H1 (cell line): ENCODE measurements around the gene KLHL29. TPM values are rescaled to one million over a fixed set of nuclear protein-coding genes. Genes with fewer than 3 reads are reported as not detected.

Experiments used
- CTCF ChIA-PET: fragments of 300-600 bp; sonication (Branson Sonifier 250); formaldehyde crosslinking; loops from one replicate; lab custom pipeline; 2021; ENCODE audit not compliant: partially characterized antibody; lab: Charles Lee
- POLR2A ChIA-PET: fragments of 300-600 bp; sonication (Branson Sonifier 250); formaldehyde crosslinking; loops from one replicate; lab custom pipeline; 2021; ENCODE audit warnings: inconsistent platforms; ENCODE audit not compliant: partially characterized antibody; lab: Charles Lee
- DNase-seq, 2 experiments: peaks; one replicate each; pipeline versions ENCODE4 v3.0.0 to v3.0.0-alpha.2; 2010 to 2022; ENCODE audit warnings: low spot score in 2 of 2, low read depth in 1 of 2, mixed read lengths in 1 of 2
- FAIRE-seq: peaks from 2 replicates; lab custom pipeline; 2011; peaks lifted over from hg19 to GRCh38; lab: Jason Lieb, UNC
- H2AFZ ChIP-seq: 2 replicates; pipeline ENCODE4 v1.8.1; 2012; ENCODE audit warnings: low read length, inconsistent platforms
- H2AK5ac ChIP-seq: 2 replicates; pipeline ENCODE4 v1.6.1; 2013; ENCODE audit warnings: low read depth, low read length
- H2BK120ac ChIP-seq: replicated peaks from 2 replicates; pipeline ENCODE3; 2013; ENCODE audit warnings: low read depth, low read length, inconsistent platforms
- H2BK12ac ChIP-seq: 2 replicates; pipeline ENCODE4 v1.6.1; 2013; ENCODE audit warnings: low read depth, low read length
- H2BK15ac ChIP-seq: 2 replicates; pipeline ENCODE4 v1.6.1; 2013; ENCODE audit warnings: low read length
- H2BK20ac ChIP-seq: 2 replicates; pipeline ENCODE4 v1.6.1; 2013; ENCODE audit warnings: low read length
- H2BK5ac ChIP-seq: 2 replicates; pipeline ENCODE4 v1.6.1; 2013; ENCODE audit warnings: low read depth, low read length
- H3K14ac ChIP-seq: 2 replicates; pipeline ENCODE4 v1.6.1; 2013; ENCODE audit warnings: inconsistent platforms; ENCODE audit not compliant: insufficient read length
- H3K18ac ChIP-seq: 2 replicates; pipeline ENCODE4 v1.6.1; 2013; ENCODE audit warnings: low read length; ENCODE audit errors: extremely low read depth
- H3K23ac ChIP-seq: 2 replicates; pipeline ENCODE4 v1.6.1; 2013; ENCODE audit warnings: inconsistent platforms; ENCODE audit not compliant: insufficient read length
- H3K23me2 ChIP-seq: 2 replicates; pipeline ENCODE4 v1.6.1; 2013; ENCODE audit warnings: low read depth, low read length
- H3K27ac ChIP-seq: 2 replicates; pipeline ENCODE4 v1.6.1; 2011; ENCODE audit warnings: low read depth, low read length, inconsistent platforms
- H3K27me3 ChIP-seq, 4 experiments: replicated peaks in 1 of 4; 1 replicate in 1 of 4; 2 replicates in 3 of 4; pipeline versions ENCODE4 v1.6.1 to v1.8.1; 2011 to 2013; ENCODE audit warnings: low read length in 3 of 4, mild to moderate bottlenecking in 3 of 4, inconsistent platforms in 2 of 4, mixed read lengths in 2 of 4, moderate library complexity in 1 of 4; ENCODE audit not compliant: control insufficient read depth in 3 of 4, insufficient read depth in 3 of 4; ENCODE audit errors: extremely low read depth in 1 of 4
- H3K36me3 ChIP-seq, 4 experiments: 2 replicates each; pipeline versions ENCODE4 v1.6.1 to v1.8.1; 2011 to 2013; ENCODE audit warnings: mild to moderate bottlenecking in 4 of 4, low read length in 3 of 4, moderate library complexity in 2 of 4, control low read depth in 1 of 4, inconsistent platforms in 1 of 4; ENCODE audit not compliant: insufficient read depth in 4 of 4, control insufficient read depth in 2 of 4
- H3K4ac ChIP-seq: replicated peaks from 2 replicates; pipeline ENCODE3; 2013; ENCODE audit warnings: low read length, low read depth, mixed read lengths, inconsistent platforms; ENCODE audit not compliant: insufficient read length
- H3K4me1 ChIP-seq, 4 experiments: replicated peaks in 1 of 4; 1 replicate in 1 of 4; 2 replicates in 3 of 4; pipeline versions ENCODE4 v1.6.1 to v1.8.1; 2011 to 2013; ENCODE audit warnings: low read length in 3 of 4, inconsistent platforms in 2 of 4, mixed read lengths in 1 of 4; ENCODE audit not compliant: insufficient read depth in 4 of 4, control insufficient read depth in 3 of 4
- H3K4me2 ChIP-seq, 2 experiments: 2 replicates each; pipeline versions ENCODE4 v1.6.1 to v1.8.1; 2011 to 2013; ENCODE audit warnings: low read depth in 2 of 2, low read length in 2 of 2, control low read depth in 1 of 2, inconsistent platforms in 1 of 2, mild to moderate bottlenecking in 1 of 2; ENCODE audit not compliant: insufficient read depth in 1 of 2
- H3K4me3 ChIP-seq, 4 experiments: fragments of 200-600, 300-600 bp in 1 of 4; sonication (generic), shearing (Covaris generic), sonication (Bioruptor Twin) in 1 of 4; 2 replicates each; pipeline versions ENCODE4 v1.5.1 to v1.8.1; 2011 to 2016; ENCODE audit warnings: low read length in 4 of 4, low read depth in 3 of 4, control low read depth in 2 of 4, inconsistent platforms in 2 of 4, mild to moderate bottlenecking in 2 of 4, mixed read lengths in 1 of 4, moderate library complexity in 1 of 4; ENCODE audit not compliant: insufficient read depth in 2 of 4; ENCODE audit errors: extremely low read depth in 1 of 4
- H3K56ac ChIP-seq: replicated peaks from 2 replicates; pipeline ENCODE3; 2013; ENCODE audit warnings: low read depth, mild to moderate bottlenecking, mixed read lengths, low read length, inconsistent platforms; ENCODE audit not compliant: insufficient read length
- H3K79me1 ChIP-seq: 2 replicates; pipeline ENCODE4 v1.6.1; 2013; ENCODE audit warnings: low read depth, low read length, control low read depth
- H3K79me2 ChIP-seq, 2 experiments: 2 replicates each; pipeline versions ENCODE4 v1.6.1 to v1.8.1; 2012 to 2013; ENCODE audit warnings: low read length in 2 of 2, mild to moderate bottlenecking in 2 of 2, inconsistent platforms in 1 of 2; ENCODE audit not compliant: insufficient read depth in 2 of 2, control insufficient read depth in 1 of 2
- H3K9ac ChIP-seq, 4 experiments: replicated peaks in 1 of 4; 1 replicate in 1 of 4; 2 replicates in 3 of 4; pipeline versions ENCODE4 v1.6.1 to v1.8.1; 2011 to 2013; ENCODE audit warnings: low read depth in 3 of 4, low read length in 3 of 4, control low read depth in 2 of 4, mild to moderate bottlenecking in 2 of 4, moderate library complexity in 2 of 4, inconsistent platforms in 1 of 4; ENCODE audit errors: extremely low read depth in 1 of 4
- H3K9me3 ChIP-seq, 2 experiments: 2 replicates each; pipeline versions ENCODE4 v1.6.1 to v1.8.1; 2012 to 2013; ENCODE audit warnings: mild to moderate bottlenecking in 2 of 2, moderate library complexity in 2 of 2, control low read depth in 1 of 2, inconsistent platforms in 1 of 2, low read depth in 1 of 2, low read length in 1 of 2, mixed read lengths in 1 of 2; ENCODE audit not compliant: insufficient read depth in 2 of 2
- H4K20me1 ChIP-seq, 2 experiments: replicated peaks in 1 of 2; 2 replicates each; pipeline versions ENCODE3 to v1.8.1; 2011 to 2013; ENCODE audit warnings: inconsistent platforms in 2 of 2, low read length in 2 of 2, mild to moderate bottlenecking in 1 of 2; ENCODE audit not compliant: insufficient read depth in 2 of 2, control insufficient read depth in 1 of 2
- H4K5ac ChIP-seq: 2 replicates; pipeline ENCODE4 v1.6.1; 2013; ENCODE audit warnings: low read length, low read depth, mixed read lengths, inconsistent platforms; ENCODE audit not compliant: insufficient read length
- H4K8ac ChIP-seq: 2 replicates; pipeline ENCODE4 v1.8.0; 2013; ENCODE audit warnings: mild to moderate bottlenecking, moderate library complexity, low read length, inconsistent platforms; ENCODE audit not compliant: insufficient read depth; ENCODE audit errors: extremely low read depth
- H4K91ac ChIP-seq: replicated peaks from 2 replicates; pipeline ENCODE3; 2013; ENCODE audit warnings: low read length, mixed read lengths, inconsistent platforms; ENCODE audit not compliant: insufficient read length
- ATF2 ChIP-seq: IDR thresholded peaks from 2 replicates; pipeline ENCODE4 v1.6.1; 2012; ENCODE audit warnings: low read length, inconsistent platforms
- BCL11A ChIP-seq, 2 experiments: IDR thresholded peaks; one replicate each; pipeline ENCODE4 v1.6.1; 2011; ENCODE audit warnings: low read depth in 2 of 2, low read length in 2 of 2, mild to moderate bottlenecking in 2 of 2
- CHD2 ChIP-seq: IDR thresholded peaks from 2 replicates; pipeline ENCODE4 v1.6.1; 2012; ENCODE audit warnings: low read length, improper control_type of control experiment
- NANOG ChIP-seq: IDR thresholded peaks from 2 replicates; pipeline ENCODE4 v1.6.1; 2011; ENCODE audit warnings: low read length, low read depth, mild to moderate bottlenecking, inconsistent platforms; ENCODE audit not compliant: insufficient read depth, poor library complexity, severe bottlenecking
- NRF1 ChIP-seq: IDR thresholded peaks from 2 replicates; pipeline ENCODE4 v1.6.1; 2011; ENCODE audit warnings: mild to moderate bottlenecking, low read depth, low read length, improper control_type of control experiment
- PHF8 ChIP-seq: fragments of 200-600 bp; sonication (generic); conservative IDR thresholded peaks from 2 replicates; pipeline ENCODE4 v1.7.1; 2012; ENCODE audit warnings: low read depth, mild to moderate bottlenecking, inconsistent platforms, low read length, moderate library complexity
- RBBP5 ChIP-seq: IDR thresholded peaks from 2 replicates; pipeline ENCODE4 v1.7.1; 2012; ENCODE audit warnings: low read depth, mild to moderate bottlenecking, inconsistent platforms, low read length, moderate library complexity, borderline replicate concordance
- SAP30 ChIP-seq: fragments of 300-600 bp; sonication (generic); IDR thresholded peaks from 2 replicates; pipeline ENCODE4 v1.7.1; 2012; ENCODE audit warnings: low read length, moderate library complexity, mild to moderate bottlenecking, inconsistent platforms; ENCODE audit not compliant: insufficient read depth, insufficient replicate concordance
- SRF ChIP-seq: IDR thresholded peaks from 2 replicates; pipeline ENCODE4 v1.6.1; 2011; ENCODE audit warnings: mild to moderate bottlenecking, low read depth, low read length, moderate library complexity
- ZNF274 ChIP-seq: IDR thresholded peaks from 2 replicates; pipeline ENCODE4 v1.7.0; 2012; ENCODE audit warnings: low read length, borderline replicate concordance; ENCODE audit errors: extremely low read depth
- WGBS, 2 experiments: shearing (Covaris generic) in 1 of 2; methylation state at CpG; one replicate each; pipeline versions ENCODE4 v1.1.6 to v1.1.7; 2013 to 2015; ENCODE audit warnings: low lambda C conversion rate in 2 of 2, mixed read lengths in 2 of 2, inconsistent platforms in 1 of 2, low coverage in 1 of 2, missing lambda C conversion rate in 1 of 2; ENCODE audit not compliant: insufficient replicate concordance in 2 of 2, insufficient coverage in 1 of 2, insufficient read length in 1 of 2; ENCODE audit errors: extremely low coverage in 1 of 2, missing lambda C conversion rate in 1 of 2; 5-methylcytosine and 5-hydroxymethylcytosine counted together
- polyA plus RNA-seq, 7 experiments: library from polyadenylated mRNA; depleted of rRNA in 3 of 7; stranded (reverse) in 5 of 7; unstranded in 2 of 7; fragments of >200 nt in 5 of 7; fragments of 200-250 nt in 2 of 7; gene quantifications; 1 replicate in 5 of 7; 2 replicates in 1 of 7; 4 replicates in 1 of 7; pipeline versions ENCODE4 v1.2.1 to v1.2.3, GENCODE V29; 2011 to 2013; ENCODE audit warnings: missing spikeins in 2 of 7, mixed read lengths in 2 of 7
- total RNA-seq: library from RNA; stranded (reverse); fragmentation: NEBNext Ultra II Directional; extraction: Animal tissue kit (Norgen Biotek cat#: 25700); gene quantifications from 2 replicates; pipeline ENCODE4 v1.2.1, GENCODE V29; 2021

KLHL29 gene
- total and polyA plus RNA-seq, 2 of the 8 experiments (the other 6 are each of a cell fraction or from before 2014, with no cell fraction given): 1.1 to 4.7 TPM

- Histone ChIP-seq H2AK5ac (no peak overlapping the region), H3K36me3 (no peaks in the 10 kb centered on the region), H2BK5ac (no peak overlapping the region), H2BK120ac (no peak overlapping the region), H4K20me1 (no peaks in the 10 kb centered on the region), H3K23ac (no peak overlapping the region), H3K27ac (no peak overlapping the region), H3K27me3 (no peaks in the 10 kb centered on the region), H2BK20ac (no peak overlapping the region), H3K4ac (no peak overlapping the region), H2AFZ (no peak overlapping the region), H3K56ac (no peak overlapping the region), H3K23me2 (no peaks in the 10 kb centered on the region), H3K79me2 (no peaks in the 10 kb centered on the region), H4K8ac (no peak overlapping the region), H3K18ac (peak overlapping the region; percentile 19; the same call in 1 of the 2 replicates), H3K9me3 (no peaks in the 10 kb centered on the region), H2BK15ac (no peak overlapping the region), H3K4me2 (no peak overlapping the region), H3K4me1 (no peaks in the 10 kb centered on the region), H3K4me3 (no peak overlapping the region), H4K91ac (no peak overlapping the region), H3K9ac (no peak overlapping the region)
- FAIRE-seq (no peak), DNase-seq (no peak)
- CTCF ChIA-PET: interaction anchor here (1.3 kb wide), 1 partner anchor 16 kb away, joined by 3 read pairs; no protein-coding TSS in a partner anchor
- TF ChIP-seq NANOG: no peak
- no peak for TF ChIP-seq BCL11A (IDR thresholded peaks at IDR 0.05; ENCODE audit: low read depth in 2 of 2, low read length in 2 of 2)
- TF ChIP-seq SAP30: no peak
- TF ChIP-seq SRF: no peak
- TF ChIP-seq CHD2: no peak
- no peak for TF ChIP-seq PHF8
- TF ChIP-seq ZNF274: no peak
- TF ChIP-seq ATF2: no peak
- TF ChIP-seq RBBP5: no peak
- TF ChIP-seq NRF1: no peak
- TF ChIP-seq, all 59 proteins: peak for 0
- Histone ChIP-seq H3K79me1 (no peaks in the 10 kb centered on the region), H2BK12ac (no peak overlapping the region), H4K5ac (no peak overlapping the region), H3K14ac (no peak overlapping the region)
- POLR2A ChIA-PET: interaction anchor here (1.4 kb wide), 1 partner anchor 10 kb away, joined by 3 read pairs; no protein-coding TSS in a partner anchor
- 90% methylated on average over 9 of the region's 9 CpGs; no CpG with 5 or more reads in 1 of the 2 experiments for WGBS, 2 experiments
Measured at GRCh38 chr2:23465936-23466335, 81.0 kb downstream of the KLHL29 start.
